CD14-positive monocyte (primary cell): ENCODE data around the gene PIEZO2. TPM values are rescaled to one million over a fixed set of nuclear protein-coding genes. Genes with fewer than 3 reads are reported as not detected.

ENCODE experiments used
- DNase-seq, 3 donors: peaks; one replicate each; pipeline ENCODE4 v3.0.0-alpha.2; 2011 to 2022
- H2AFZ ChIP-seq: 2 replicates; pipeline ENCODE4 v1.6.0; 2012; ENCODE audit warnings: mild to moderate bottlenecking, low read depth, low read length, inconsistent platforms; ENCODE audit not compliant: insufficient read depth, poor library complexity, severe bottlenecking
- H3K27ac ChIP-seq, 2 donors: 1 replicate in 1 of 2; 2 replicates in 1 of 2; pipeline ENCODE4 v1.5.1; 2012 to 2013; ENCODE audit warnings: low read length in 2 of 2, control low read depth in 1 of 2, inconsistent platforms in 1 of 2, low read depth in 1 of 2, mild to moderate bottlenecking in 1 of 2
- H3K27me3 ChIP-seq, 2 donors: one replicate each; pipeline versions ENCODE4 v1.6.0 to v1.6.1; 2011 to 2013; ENCODE audit warnings: low read length in 2 of 2; ENCODE audit not compliant: control insufficient read depth in 2 of 2, insufficient read depth in 2 of 2
- H3K36me3 ChIP-seq, 2 donors: replicated peaks in 1 of 2; 1 replicate in 1 of 2; 2 replicates in 1 of 2; pipeline versions ENCODE4 v1.5.1 to v1.6.1; 2012 to 2013; ENCODE audit warnings: low read length in 2 of 2, control low read depth in 1 of 2, inconsistent platforms in 1 of 2, mild to moderate bottlenecking in 1 of 2; ENCODE audit not compliant: insufficient read depth in 2 of 2, control insufficient read depth in 1 of 2
- H3K4me1 ChIP-seq, 2 donors: 1 replicate in 1 of 2; 2 replicates in 1 of 2; pipeline versions ENCODE4 v1.5.1 to v1.6.1; 2012 to 2013; ENCODE audit warnings: low read length in 2 of 2, control low read depth in 1 of 2, inconsistent platforms in 1 of 2, mild to moderate bottlenecking in 1 of 2, moderate library complexity in 1 of 2; ENCODE audit not compliant: insufficient read depth in 2 of 2, control insufficient read depth in 1 of 2
- H3K4me2 ChIP-seq: replicated peaks from 2 replicates; pipeline ENCODE3; 2012; ENCODE audit warnings: low read length, moderate library complexity, mild to moderate bottlenecking; ENCODE audit not compliant: poor library complexity, severe bottlenecking; ENCODE audit errors: extremely low read depth
- H3K4me3 ChIP-seq, 3 experiments: fragments of 200-600 bp in 1 of 3; sonication (generic) in 1 of 3; replicated peaks in 1 of 3; 1 replicate in 2 of 3; 2 replicates in 1 of 3; pipeline ENCODE4 v1.5.1; 2011 to 2013; ENCODE audit warnings: low read length in 3 of 3, mild to moderate bottlenecking in 3 of 3, control low read depth in 2 of 3, low read depth in 2 of 3, inconsistent platforms in 1 of 3, moderate library complexity in 1 of 3
- H3K79me2 ChIP-seq: 2 replicates; pipeline ENCODE4 v1.6.0; 2012; ENCODE audit warnings: mild to moderate bottlenecking, control low read depth, inconsistent platforms, low read length, moderate library complexity; ENCODE audit not compliant: insufficient read depth
- H3K9ac ChIP-seq: 2 replicates; pipeline ENCODE4 v1.6.0; 2017; ENCODE audit warnings: low read length, mild to moderate bottlenecking; ENCODE audit not compliant: insufficient read depth, poor library complexity, severe bottlenecking
- H3K9me3 ChIP-seq, 2 donors: replicated peaks in 1 of 2; 1 replicate in 1 of 2; 2 replicates in 1 of 2; pipeline versions ENCODE4 v1.5.1 to v1.6.1; 2012 to 2013; ENCODE audit warnings: low read length in 2 of 2, control low read depth in 1 of 2; ENCODE audit not compliant: control insufficient read depth in 1 of 2, insufficient read depth in 1 of 2
- H4K20me1 ChIP-seq: 2 replicates; pipeline ENCODE4 v1.6.0; 2012; ENCODE audit warnings: mild to moderate bottlenecking, low read length, control low read depth, moderate library complexity; ENCODE audit not compliant: insufficient read depth
- H3K27ac Mint-ChIP-seq, 7 donors: one replicate each; pipeline ENCODE4 v1.8.0; 2020; ENCODE audit warnings: mild to moderate bottlenecking in 7 of 7, mixed read lengths in 7 of 7, moderate library complexity in 6 of 7, inconsistent platforms in 2 of 7
- H3K27me3 Mint-ChIP-seq, 3 donors: one replicate each; pipeline ENCODE4 v1.8.0; 2021 to 2022; ENCODE audit warnings: low read depth in 3 of 3, mild to moderate bottlenecking in 3 of 3, mixed read lengths in 3 of 3, moderate library complexity in 3 of 3, inconsistent platforms in 1 of 3
- H3K36me3 Mint-ChIP-seq, 2 donors: one replicate each; pipeline ENCODE4 v1.8.0; 2020; ENCODE audit warnings: mixed read lengths in 2 of 2, inconsistent platforms in 1 of 2, mild to moderate bottlenecking in 1 of 2
- H3K4me1 Mint-ChIP-seq: one replicate; pipeline ENCODE4 v1.8.0; 2020; ENCODE audit warnings: mild to moderate bottlenecking, mixed read lengths
- H3K4me3 Mint-ChIP-seq, 2 donors: one replicate each; pipeline ENCODE4 v1.8.0; 2020; ENCODE audit warnings: mild to moderate bottlenecking in 2 of 2, mixed read lengths in 2 of 2, moderate library complexity in 1 of 2
- H3K9me3 Mint-ChIP-seq, 7 donors: one replicate each; pipeline ENCODE4 v1.8.0; 2020 to 2022; ENCODE audit warnings: mixed read lengths in 7 of 7, mild to moderate bottlenecking in 6 of 7, moderate library complexity in 6 of 7, inconsistent platforms in 2 of 7
- CTCF ChIP-seq: fragments of 200-600 bp; IDR thresholded peaks from one replicate; pipeline ENCODE4 v1.8.0; 2022; ENCODE audit warnings: antibody characterized with exemption, mild to moderate bottlenecking
- WGBS: methylation state at CpG from one replicate; pipeline ENCODE4 v1.1.5; 2013; ENCODE audit warnings: missing lambda C conversion rate; ENCODE audit not compliant: insufficient coverage; 5-methylcytosine and 5-hydroxymethylcytosine counted together
- intact Hi-C, 2 donors: fragments of 100-400 bp; cut with micrococcal nuclease; formaldehyde crosslinking; loops; one replicate each; pipeline versions ENCODE4 v1.15.0 to v1.15.1; 2023
- polyA plus RNA-seq, 3 donors: library from polyadenylated mRNA; depleted of rRNA in 1 of 3; unstranded in 2 of 3; stranded (reverse) in 1 of 3; fragments of 300-500 nt in 2 of 3; fragments of >200 nt in 1 of 3; fragmentation: Illumina TruSeq in 2 of 3; gene quantifications; 1 replicate in 2 of 3; 2 replicates in 1 of 3; pipeline ENCODE4 v1.2.3, GENCODE V29; 2012 to 2021

PIEZO2 gene
- polyA plus RNA-seq, 3 donors = not detected

- no peaks in the 10 kb centered on the region for H3K36me3 ChIP-seq
- TF ChIP-seq CTCF = no peak
- Mint-ChIP-seq H3K9me3 (peaks cover 0 to 7% (median 2%) of the 10 kb centered on the region in 7 donors), H3K4me1 (no peaks in the 10 kb centered on the region), H3K27ac (no peak overlapping the region), H3K27me3 (peaks cover 0 to 4% (median 0%) of the 10 kb centered on the region in 3 donors), H3K36me3 (no peaks in the 10 kb centered on the region), H3K4me3 (no peak overlapping the region)
- no peak overlapping the region for H3K9ac ChIP-seq
- H3K27ac ChIP-seq = no peak overlapping the region
- intact Hi-C loops = no loop called here
- H3K4me1 ChIP-seq = no peaks in the 10 kb centered on the region
- no peak overlapping the region for H3K4me3 ChIP-seq
- H3K27me3 ChIP-seq = no peaks in the 10 kb centered on the region
- no peak for DNase-seq
- H3K4me2 ChIP-seq = no peak overlapping the region
- WGBS = 83% methylated on average over 4 of the region's 5 CpGs
- H3K9me3 ChIP-seq = no peaks in the 10 kb centered on the region
- H2AFZ ChIP-seq = no peak overlapping the region
- no peaks in the 10 kb centered on the region for H4K20me1 ChIP-seq
- H3K79me2 ChIP-seq = no peaks in the 10 kb centered on the region
These were observed 240.6 kb downstream of the PIEZO2 start for GRCh38 chr18:10908760-10909159.

- no peaks in the 10 kb centered on the region for H3K9me3 ChIP-seq
- no peaks in the 10 kb centered on the region for H3K79me2 ChIP-seq
- H3K27ac ChIP-seq = no peak overlapping the region
- no peaks in the 10 kb centered on the region for H3K4me1 Mint-ChIP-seq
- WGBS = no CpG with 5 or more reads among the region's 1 CpG
- no peaks in the 10 kb centered on the region for H3K36me3 ChIP-seq
- peaks cover 0 to 7% (median 0%) of the 10 kb centered on the region in 7 donors for H3K9me3 Mint-ChIP-seq
- H3K4me2 ChIP-seq = no peak overlapping the region
- DNase-seq = no peak
- no peak for TF ChIP-seq CTCF
- H3K27me3 ChIP-seq = no peaks in the 10 kb centered on the region
- H3K36me3 Mint-ChIP-seq = no peaks in the 10 kb centered on the region
- H2AFZ ChIP-seq = no peak overlapping the region
- H3K4me3 Mint-ChIP-seq = no peak overlapping the region
- H4K20me1 ChIP-seq = no peaks in the 10 kb centered on the region
- H3K4me3 ChIP-seq = no peak overlapping the region
- no peak overlapping the region for H3K27ac Mint-ChIP-seq
- intact Hi-C loops = no loop called here
- H3K4me1 ChIP-seq = no peaks in the 10 kb centered on the region
- H3K27me3 Mint-ChIP-seq = peaks cover 0 to 4% (median 0%) of the 10 kb centered on the region in 3 donors
- H3K9ac ChIP-seq = no peak overlapping the region
These were observed 241.6 kb downstream of the PIEZO2 start for GRCh38 chr18:10907749-10908148.
